Natural killer cell (primary cell): Measurements from ENCODE around the gene EXOC6B. TPM values are rescaled to one million over a fixed set of nuclear protein-coding genes. Genes with fewer than 3 reads are reported as not detected.

Source experiments
- ATAC-seq, 3 donors: fragments of 150-1000 bp in 2 of 3; fragments of 200-7000 bp in 1 of 3; cut with Tn5 transposase; 1 replicate in 1 of 3; 2 replicates in 2 of 3; pipeline ENCODE4 v1.10.0; 2021; ENCODE audit warnings: mild to moderate bottlenecking in 2 of 3, moderate library complexity in 2 of 3
- DNase-seq, 2 donors: peaks; one replicate each; pipeline versions ENCODE4 v3.0.0 to v3.0.0-alpha.2; 2013 to 2021; ENCODE audit warnings: mixed read lengths in 1 of 2
- H3K27ac ChIP-seq: one replicate; pipeline ENCODE4 v1.5.1; 2013; ENCODE audit warnings: mild to moderate bottlenecking, low read length
- H3K27me3 ChIP-seq: one replicate; pipeline ENCODE4 v1.6.1; 2013; ENCODE audit warnings: low read length; ENCODE audit not compliant: control insufficient read depth, insufficient read depth
- H3K36me3 ChIP-seq: one replicate; pipeline ENCODE4 v1.6.1; 2013; ENCODE audit warnings: low read length; ENCODE audit not compliant: control insufficient read depth, insufficient read depth
- H3K4me1 ChIP-seq: one replicate; pipeline ENCODE4 v1.6.1; 2013; ENCODE audit warnings: low read length; ENCODE audit not compliant: control insufficient read depth, insufficient read depth
- H3K4me3 ChIP-seq: one replicate; pipeline ENCODE4 v1.5.1; 2013; ENCODE audit warnings: low read length
- H3K9me3 ChIP-seq: one replicate; pipeline ENCODE4 v1.6.1; 2013; ENCODE audit warnings: low read length; ENCODE audit not compliant: control insufficient read depth, insufficient read depth
- H3K27ac Mint-ChIP-seq, 2 donors: one replicate each; pipeline ENCODE4 v1.8.0; 2022; ENCODE audit warnings: mild to moderate bottlenecking in 2 of 2, mixed read lengths in 2 of 2, moderate library complexity in 1 of 2
- H3K27me3 Mint-ChIP-seq, 2 donors: one replicate each; pipeline ENCODE4 v1.8.0; 2022; ENCODE audit warnings: low read depth in 2 of 2, mixed read lengths in 2 of 2
- H3K36me3 Mint-ChIP-seq: one replicate; pipeline ENCODE4 v1.8.0; 2022; ENCODE audit warnings: mixed read lengths
- H3K4me1 Mint-ChIP-seq, 2 donors: one replicate each; pipeline ENCODE4 v1.8.0; 2022; ENCODE audit warnings: mixed read lengths in 2 of 2
- H3K4me3 Mint-ChIP-seq: one replicate; pipeline ENCODE4 v1.8.0; 2022; ENCODE audit warnings: mild to moderate bottlenecking, moderate library complexity, mixed read lengths
- H3K9me3 Mint-ChIP-seq, 2 donors: one replicate each; pipeline ENCODE4 v1.8.0; 2022; ENCODE audit warnings: mixed read lengths in 2 of 2
- CTCF ChIP-seq: fragments of 200-600 bp; IDR thresholded peaks from one replicate; pipeline ENCODE4 v1.8.0; 2022; ENCODE audit warnings: antibody characterized with exemption
- WGBS: methylation state at CpG from one replicate; pipeline ENCODE4 v1.1.7; 2013; ENCODE audit warnings: missing lambda C conversion rate; ENCODE audit not compliant: insufficient coverage; 5-methylcytosine and 5-hydroxymethylcytosine counted together
- intact Hi-C: fragments of 100-400 bp; cut with micrococcal nuclease; formaldehyde crosslinking; loops from one replicate; pipeline ENCODE4 v1.14.2; 2022
- total RNA-seq, 4 donors: library from RNA; stranded (reverse); fragments of 120-200 nt in 1 of 4; gene quantifications; one replicate each; pipeline versions ENCODE4 v1.2.3 to v1.2.4, GENCODE V29; 2013 to 2022

Gene EXOC6B
- total RNA-seq, 3 donors from 2014 or later (not counting 1 experiment from before 2014, with no cell fraction given) = 16.6 to 17.2 (median 17.1) TPM

- no peaks in the 10 kb centered on the region for H3K9me3 Mint-ChIP-seq
- H3K4me1 Mint-ChIP-seq = no peaks in the 10 kb centered on the region
- ATAC-seq = no peak
- no peak overlapping the region for H3K4me3 Mint-ChIP-seq
- H3K27ac ChIP-seq = no peak overlapping the region
- DNase-seq = no peak
- no peak overlapping the region for H3K27ac Mint-ChIP-seq
- no peaks in the 10 kb centered on the region for H3K27me3 ChIP-seq
- H3K9me3 ChIP-seq = no peaks in the 10 kb centered on the region
- 50% methylated on average over 1 of the region's 1 CpG for WGBS
- no peak for TF ChIP-seq CTCF
- H3K36me3 Mint-ChIP-seq = no peaks in the 10 kb centered on the region
- H3K4me1 ChIP-seq = no peaks in the 10 kb centered on the region
- no peak overlapping the region for H3K4me3 ChIP-seq
- H3K36me3 ChIP-seq = no peaks in the 10 kb centered on the region
- peaks cover 27 to 32% of the 10 kb centered on the region in 2 donors for H3K27me3 Mint-ChIP-seq
- intact Hi-C loops = no loop called here
Observed at GRCh38 chr2:72834596-72834995, 8.8 kb upstream of the EXOC6B start.

GRCh38 chr2:72833084-72833714, 7.4 kb upstream of the EXOC6B start:
- no peaks in the 10 kb centered on the region for H3K9me3 ChIP-seq
- intact Hi-C loops = no loop called here
- peak in 1 of 2 donors; percentile 44 for DNase-seq
- Mint-ChIP-seq H3K4me1 (no peaks in the 10 kb centered on the region), H3K4me3 (no peak overlapping the region), H3K27ac (no peak overlapping the region), H3K9me3 (no peaks in the 10 kb centered on the region), H3K36me3 (no peaks in the 10 kb centered on the region), H3K27me3 (peaks cover 27 to 31% of the 10 kb centered on the region in 2 donors)
- no peaks in the 10 kb centered on the region for H3K27me3 ChIP-seq
- ATAC-seq = no peak
- TF ChIP-seq CTCF = no peak
- WGBS = 59% methylated on average over 5 of the region's 5 CpGs
- no peak overlapping the region for H3K4me3 ChIP-seq
- no peaks in the 10 kb centered on the region for H3K4me1 ChIP-seq
- no peaks in the 10 kb centered on the region for H3K36me3 ChIP-seq
- no peak overlapping the region for H3K27ac ChIP-seq

GRCh38 chr2:72830273-72830672, 4.4 kb upstream of the EXOC6B start:
- H3K4me1 ChIP-seq = peaks cover 8% of the 10 kb centered on the region
- DNase-seq = no peak
- no peak for TF ChIP-seq CTCF
- H3K36me3 Mint-ChIP-seq = no peaks in the 10 kb centered on the region
- no peak overlapping the region for H3K27ac Mint-ChIP-seq
- no peaks in the 10 kb centered on the region for H3K36me3 ChIP-seq
- no peak overlapping the region for H3K4me3 ChIP-seq
- 82% methylated on average over 1 of the region's 3 CpGs for WGBS
- no peaks in the 10 kb centered on the region for H3K27me3 ChIP-seq
- peaks cover 7 to 8% of the 10 kb centered on the region in 2 donors for H3K4me1 Mint-ChIP-seq
- peaks cover 16 to 20% of the 10 kb centered on the region in 2 donors for H3K27me3 Mint-ChIP-seq
- H3K9me3 Mint-ChIP-seq = no peaks in the 10 kb centered on the region
- H3K4me3 Mint-ChIP-seq = no peak overlapping the region
- H3K9me3 ChIP-seq = no peaks in the 10 kb centered on the region
- intact Hi-C loops = no loop called here
- H3K27ac ChIP-seq = no peak overlapping the region
- no peak for ATAC-seq
